Stimulated activated CD4-positive, alpha-beta T cell treated with anti-CD3 and anti-CD28 coated beads, Interleukin-1b, Interleukin-23, amount 100 ng/mL, for 48 hours (primary cell): Measurements from ENCODE around the gene ADAMTS10.
A peak's percentile ranks its signal among the peaks of the same experiment; 100 is the strongest.
"Not testable (repeated sequence)": the region's sequence is repeated elsewhere in the genome, so short reads cannot be mapped to it uniquely, and the experiment has no call there.

Source experiments
- DNase-seq: peaks from one replicate; pipeline ENCODE4 v3.0.0-alpha.2; 2020

ADAMTS10 gene

DNA sequence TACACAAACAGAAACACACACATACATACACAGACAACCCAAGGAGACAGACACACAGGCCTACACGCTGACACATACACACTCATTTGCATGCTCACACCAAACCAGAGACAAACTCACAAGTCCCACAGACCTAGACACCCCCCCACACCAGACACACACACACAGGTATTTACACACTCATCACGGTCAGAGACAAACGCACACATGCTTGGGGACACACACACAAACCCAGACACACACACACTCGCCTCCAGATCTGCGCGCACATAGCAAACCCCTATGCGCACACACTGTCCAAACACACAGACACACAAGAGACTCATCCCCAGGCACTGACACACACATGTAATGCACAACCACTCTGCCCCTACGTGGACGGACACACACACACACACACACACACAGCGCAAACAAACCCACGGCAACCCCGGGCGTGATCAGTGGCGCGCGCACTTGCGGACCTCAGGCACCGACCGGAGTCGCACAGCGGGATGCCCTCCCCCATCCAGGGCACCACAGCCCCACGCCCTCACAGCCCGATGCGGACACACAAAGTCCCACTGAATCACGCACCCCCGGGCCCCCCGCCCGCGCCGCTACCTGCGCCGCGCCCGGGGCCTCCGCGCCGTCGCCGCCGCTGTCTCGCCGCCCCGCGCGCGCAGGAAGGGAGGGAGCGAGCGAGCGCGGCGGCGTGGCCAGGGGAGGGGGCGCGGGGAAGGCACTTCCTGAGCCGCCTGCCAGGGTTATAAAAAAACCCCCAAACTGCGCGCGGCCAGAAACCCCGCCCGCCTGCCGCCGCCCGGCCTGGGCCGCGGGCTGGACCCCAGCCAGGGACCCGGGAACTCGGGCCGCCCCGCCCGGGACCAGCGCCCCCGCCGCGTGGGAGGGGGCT is at the start of gene ADAMTS10:
Gene ADAMTS10 (minus strand): TSS at position 675 of the 895 bp plus-strand sequence. CDS start 5,005 bp downstream, outside the sequence.
- peak; percentile 12 for DNase-seq

DNA sequence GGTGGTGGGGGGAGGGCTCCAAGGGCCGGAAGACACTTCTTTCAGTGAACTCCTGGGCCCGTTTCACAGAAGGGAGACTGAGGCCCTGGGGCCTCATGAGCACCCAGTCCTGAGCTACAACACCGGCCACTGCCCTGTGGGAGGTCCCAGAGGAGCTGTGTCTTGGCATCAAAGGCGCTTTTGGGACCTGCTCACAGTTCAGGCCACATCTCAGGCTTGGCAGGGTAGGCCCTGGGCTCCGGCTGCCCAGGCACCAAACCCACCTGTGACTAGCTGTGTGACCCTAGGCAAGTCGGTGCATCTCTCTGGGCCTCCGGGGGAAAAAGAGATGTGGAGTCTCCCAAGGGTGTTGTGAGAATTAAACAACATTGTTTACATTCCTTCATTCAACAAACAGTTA is 49.4 kb upstream of the ADAMTS10 start:
- no peak for DNase-seq

DNA sequence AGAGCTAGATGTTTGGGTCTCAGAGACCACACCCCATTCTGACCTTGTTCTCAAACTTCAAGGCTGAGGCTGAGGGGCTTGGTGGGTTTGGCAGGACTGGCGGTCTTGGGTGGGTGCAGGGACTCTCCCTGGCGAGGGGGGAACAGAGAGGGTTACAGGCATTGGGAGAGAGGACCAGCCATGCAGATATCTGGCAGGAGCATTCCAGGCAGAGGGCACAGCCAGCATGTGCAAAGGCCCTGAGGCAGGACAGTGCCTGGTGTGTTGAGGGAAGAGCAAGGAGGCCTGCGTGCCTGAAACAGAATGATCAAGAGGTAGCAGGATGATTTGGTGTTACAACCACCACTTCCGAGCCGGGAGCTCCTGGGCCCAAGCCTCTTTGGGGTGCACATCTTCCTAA is 47.4 kb upstream of the ADAMTS10 start:
- DNase-seq = no peak

DNA sequence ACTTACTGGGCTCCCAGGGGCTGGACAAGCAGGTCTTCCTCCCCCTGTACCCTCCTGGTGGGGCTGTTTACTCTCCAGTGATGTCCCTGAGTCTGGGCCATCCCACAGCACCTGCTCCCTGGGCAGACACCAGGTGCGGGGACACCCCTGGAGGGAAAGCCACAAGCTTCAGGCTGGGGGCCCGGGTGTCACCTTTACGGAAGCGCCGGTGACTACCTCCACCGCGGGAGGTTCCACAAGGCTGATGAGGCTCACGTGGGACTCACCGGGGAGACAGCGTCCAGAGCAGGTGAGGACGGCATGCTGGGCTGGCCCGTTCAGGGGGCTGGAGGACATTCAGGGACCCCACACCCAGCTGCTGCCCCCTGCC is 44.8 kb upstream of the ADAMTS10 start:
- DNase-seq = peak; percentile 32

DNA sequence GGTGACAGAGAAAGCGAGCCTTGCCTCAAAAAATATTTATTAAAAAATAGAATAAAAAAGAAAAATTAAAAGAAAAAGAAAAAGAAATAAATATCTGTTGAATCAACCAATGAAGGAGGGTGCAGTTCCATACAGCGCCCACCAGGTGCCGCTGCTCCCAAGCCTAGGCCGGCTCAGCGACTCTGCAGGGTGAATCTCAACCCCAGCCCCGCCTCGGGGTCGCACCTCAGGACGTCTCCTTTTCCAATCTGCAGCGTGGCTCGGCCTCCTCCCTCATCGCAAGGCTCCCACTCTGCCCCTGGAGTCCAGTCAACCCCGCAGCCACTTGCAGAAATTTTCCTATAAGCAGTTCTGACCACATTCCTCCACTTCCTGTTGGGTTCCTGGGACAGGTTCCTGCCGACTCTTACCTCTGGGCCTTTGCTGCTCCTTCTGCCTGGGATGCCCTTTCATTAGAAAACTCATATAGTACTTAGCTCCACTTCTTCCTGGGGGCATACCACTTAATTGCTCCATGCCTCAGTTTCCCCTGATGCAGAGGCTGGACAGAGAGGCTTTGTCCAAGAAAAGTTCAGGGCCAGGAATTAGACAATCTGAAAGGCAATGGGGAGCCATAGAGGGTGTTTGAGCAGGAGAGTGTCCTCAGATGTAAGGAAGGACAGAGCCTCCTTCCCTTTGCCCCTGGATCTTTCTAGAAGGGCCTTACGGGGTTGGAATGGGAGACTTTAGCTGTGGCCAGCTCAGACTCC is 44.2 kb upstream of the ADAMTS10 start:
- DNase-seq = peak; percentile 57

DNA sequence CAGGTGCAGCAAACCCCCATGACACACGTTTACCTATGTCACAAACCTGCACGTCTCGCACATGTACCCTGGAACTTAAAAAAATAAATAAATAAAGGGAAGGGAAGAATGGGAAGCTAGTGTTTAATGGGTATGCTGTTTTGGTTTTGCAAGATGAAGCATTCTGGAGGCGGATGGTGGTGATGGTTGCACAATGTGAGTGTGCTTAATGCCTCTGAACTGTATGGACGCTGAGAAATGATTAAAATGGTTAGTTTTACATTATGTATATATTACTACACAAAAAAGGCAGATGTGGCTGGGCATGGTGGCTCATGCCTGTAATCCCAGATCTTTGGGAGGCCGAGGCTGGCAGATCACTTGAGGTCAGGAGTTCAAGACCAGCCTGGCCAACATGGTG is 37.7 kb upstream of the ADAMTS10 start:
- no peak for DNase-seq

DNA sequence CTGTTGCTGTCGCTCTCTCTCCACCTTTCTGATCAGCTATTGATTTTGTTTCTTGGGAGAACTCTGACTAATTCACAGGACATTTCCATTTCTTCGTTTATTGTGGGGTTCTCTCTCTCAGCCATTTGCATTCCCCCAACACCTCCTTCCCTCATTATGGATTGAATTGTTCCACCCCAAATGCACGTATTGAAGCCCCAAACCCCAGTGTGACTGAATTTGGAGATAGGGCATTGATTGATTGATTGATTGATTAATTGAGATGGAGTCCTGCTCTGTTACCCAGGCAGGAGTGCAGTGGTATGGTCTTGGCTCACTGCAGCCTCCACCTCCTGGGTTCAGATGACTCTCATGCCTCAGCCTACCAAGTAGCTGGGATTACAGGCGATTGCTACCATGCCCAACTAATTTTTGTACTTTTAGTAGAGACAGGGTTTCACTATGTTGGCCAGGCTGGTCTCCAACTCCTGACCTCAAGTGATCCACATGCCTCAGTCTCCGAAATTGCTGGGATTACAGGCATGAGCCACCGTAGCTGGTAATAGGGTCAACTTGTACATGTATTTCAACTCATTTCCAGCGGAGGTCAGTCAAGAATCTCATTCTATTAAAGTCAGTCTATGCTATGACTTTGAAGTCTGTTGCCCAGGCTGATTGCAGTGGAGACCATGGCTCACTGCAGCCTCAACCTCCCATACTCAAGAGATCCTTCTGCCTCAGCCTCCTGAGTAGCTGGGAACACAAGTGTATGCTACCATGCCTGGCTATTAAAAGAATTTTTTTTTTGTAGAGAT is 33.5 kb upstream of the ADAMTS10 start:
- no peak for DNase-seq

DNA sequence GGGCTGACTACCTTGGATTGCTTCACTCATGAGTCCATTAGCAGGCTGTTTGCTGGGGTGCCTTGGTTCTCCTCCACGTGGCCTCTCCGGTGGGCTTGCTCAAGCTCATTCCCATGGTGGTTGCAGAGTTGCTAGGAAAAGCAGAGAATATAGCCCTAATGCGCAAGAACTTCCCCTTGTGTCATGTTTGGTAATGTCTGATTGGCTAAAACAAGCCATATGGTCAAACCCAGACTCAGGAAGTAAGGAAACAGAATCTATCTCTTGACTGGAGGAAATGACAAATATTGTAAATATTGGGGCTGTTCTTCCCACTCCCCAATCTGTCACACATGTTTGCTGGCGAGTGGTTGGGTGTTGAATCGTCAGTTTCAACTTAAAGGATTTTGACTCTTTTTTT is 32.0 kb upstream of the ADAMTS10 start:
- no peak for DNase-seq

DNA sequence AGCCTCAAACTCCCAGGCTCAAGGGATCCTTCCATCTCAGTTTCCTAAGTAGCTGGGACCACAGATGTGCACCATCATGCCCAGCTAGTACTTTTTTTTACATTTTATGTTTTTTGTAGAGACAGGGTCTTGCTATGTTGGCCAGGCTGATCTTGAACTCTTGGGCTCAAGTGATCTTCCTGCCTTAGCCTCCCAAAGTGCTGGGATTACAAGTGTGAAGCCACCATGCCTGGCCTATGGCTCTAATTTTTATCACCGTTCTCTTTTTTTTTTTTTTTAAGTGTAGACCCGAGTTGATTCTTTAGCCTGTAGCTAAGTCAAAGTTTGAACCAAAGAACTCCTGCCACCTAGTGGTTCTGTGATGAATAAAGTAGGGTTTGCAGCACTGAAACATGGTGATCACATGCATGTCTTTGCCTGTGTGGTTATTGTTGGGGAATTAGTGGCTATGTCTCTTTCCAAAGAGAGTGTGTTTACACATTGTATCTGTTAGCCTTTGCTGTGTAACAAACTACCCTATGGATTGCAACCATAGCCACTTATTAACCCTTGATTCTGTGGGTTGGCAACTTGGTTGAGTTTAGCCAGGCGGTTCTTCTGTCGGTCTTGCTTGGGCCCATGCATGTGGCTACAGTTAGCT is 31.5 kb upstream of the ADAMTS10 start:
- DNase-seq = no peak

DNA sequence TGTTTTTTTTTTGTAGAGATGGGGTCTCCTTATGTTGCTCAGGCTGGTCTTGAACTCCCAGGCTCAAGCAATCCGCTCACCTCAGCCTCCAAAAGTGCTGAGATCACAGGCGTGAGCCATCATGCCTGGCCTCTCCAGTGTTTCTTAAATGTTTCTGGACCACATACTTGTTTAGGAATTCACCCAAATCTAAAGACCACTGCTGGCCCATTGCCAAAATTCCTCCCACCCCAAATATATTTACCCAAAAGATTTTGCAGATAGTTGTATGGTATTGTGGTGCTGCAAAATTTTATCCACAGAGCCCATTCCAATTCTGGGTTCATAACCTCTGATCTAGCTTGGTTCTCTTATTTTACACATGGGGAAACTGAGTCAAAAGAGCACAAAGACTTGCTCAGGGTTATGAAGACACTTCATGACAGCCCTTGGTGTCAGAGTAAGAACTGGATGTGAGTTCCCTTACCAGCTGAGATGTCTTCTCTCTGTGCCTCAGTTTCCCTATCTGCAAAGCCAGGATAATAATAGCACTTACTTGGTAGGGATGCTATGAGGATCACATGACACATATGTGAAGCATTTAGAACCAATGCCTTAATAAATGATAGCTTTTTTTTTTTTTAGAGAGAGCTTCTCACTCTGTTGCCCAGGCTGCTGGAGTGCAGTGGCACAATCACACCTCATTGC is 30.8 kb upstream of the ADAMTS10 start:
- no peak for DNase-seq

DNA sequence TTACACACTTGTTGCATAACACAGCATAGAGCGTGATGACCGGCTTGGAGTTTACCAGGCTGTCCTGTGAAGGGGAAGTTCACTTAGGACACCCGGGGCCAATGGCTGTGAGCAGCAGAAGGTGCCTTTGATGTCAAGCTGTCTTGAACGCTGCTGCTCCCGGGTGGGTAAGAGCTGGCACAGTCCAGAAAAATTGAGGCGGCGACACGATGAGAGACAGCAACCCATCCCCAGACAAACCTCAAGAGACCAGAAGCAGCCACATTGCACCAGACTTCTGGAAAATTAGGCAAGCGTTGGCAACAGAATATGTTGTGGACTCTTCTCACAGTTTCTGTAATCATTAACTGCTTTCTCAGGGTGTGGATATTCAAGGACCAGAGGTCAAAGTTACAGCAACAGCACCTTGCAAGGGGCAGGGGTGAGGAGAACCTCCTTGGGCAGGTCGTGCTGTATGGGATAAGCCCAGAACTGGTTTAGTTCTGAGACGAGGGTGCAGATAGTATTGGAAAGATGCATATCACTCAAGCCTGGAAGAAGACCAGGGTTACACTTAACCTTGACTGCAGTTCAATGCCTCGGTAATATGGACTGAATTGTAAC is 30.0 kb upstream of the ADAMTS10 start:
- DNase-seq = no peak

DNA sequence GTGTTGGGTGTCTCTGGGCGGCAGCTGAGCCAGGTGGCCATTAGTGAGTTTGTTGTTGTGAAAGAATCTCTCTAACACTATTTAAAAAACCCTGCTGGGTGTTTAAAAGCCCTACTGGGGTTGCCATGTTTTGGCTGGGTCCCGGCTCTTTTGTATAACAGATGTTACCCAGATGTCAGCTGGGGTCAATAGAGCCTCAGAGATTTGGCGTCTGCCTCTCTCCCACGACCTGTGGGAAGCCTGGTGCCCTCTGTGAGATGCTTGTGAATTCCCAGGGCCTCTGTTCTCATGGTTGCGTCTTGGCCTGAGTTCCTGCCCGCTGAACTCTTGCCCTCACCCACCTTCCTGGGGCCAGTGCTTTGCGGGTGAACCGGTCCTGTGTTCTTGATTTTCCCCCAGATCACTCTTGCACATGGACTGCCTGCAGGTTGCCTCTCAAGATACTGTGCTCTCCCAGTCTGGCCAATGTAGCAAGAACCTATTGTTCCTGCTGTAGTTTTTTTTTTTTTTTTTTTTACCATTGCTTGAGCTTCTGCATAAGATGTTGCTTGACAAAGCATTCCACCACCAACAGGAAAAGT is 29.4 kb upstream of the ADAMTS10 start:
- DNase-seq = no peak

DNA sequence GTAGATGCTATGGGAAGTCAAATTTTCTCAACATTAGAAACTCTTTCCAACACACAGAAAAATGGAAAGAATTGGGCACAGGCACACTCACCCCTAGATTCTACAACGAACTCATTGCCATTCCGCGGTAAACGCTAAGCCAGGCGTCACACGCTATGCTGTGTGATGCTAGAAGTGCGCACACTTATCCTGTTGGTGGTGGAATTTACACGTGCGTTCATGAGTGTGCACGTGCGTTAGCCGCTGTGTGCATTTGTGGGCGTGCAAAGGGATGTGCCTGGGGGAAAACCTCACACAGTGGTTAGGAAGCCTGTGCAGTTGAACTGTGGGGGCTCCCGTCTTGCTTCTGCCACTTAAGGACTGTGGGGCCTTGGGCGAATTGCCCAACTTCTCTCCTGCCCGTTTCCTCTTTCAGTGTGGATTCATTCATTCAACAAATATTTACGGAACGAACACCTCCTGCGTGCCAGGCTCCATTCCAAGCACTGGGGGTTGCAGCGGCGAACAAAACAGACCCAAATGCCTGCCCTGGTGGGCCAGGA is 27.6 kb upstream of the ADAMTS10 start:
- no peak for DNase-seq

DNA sequence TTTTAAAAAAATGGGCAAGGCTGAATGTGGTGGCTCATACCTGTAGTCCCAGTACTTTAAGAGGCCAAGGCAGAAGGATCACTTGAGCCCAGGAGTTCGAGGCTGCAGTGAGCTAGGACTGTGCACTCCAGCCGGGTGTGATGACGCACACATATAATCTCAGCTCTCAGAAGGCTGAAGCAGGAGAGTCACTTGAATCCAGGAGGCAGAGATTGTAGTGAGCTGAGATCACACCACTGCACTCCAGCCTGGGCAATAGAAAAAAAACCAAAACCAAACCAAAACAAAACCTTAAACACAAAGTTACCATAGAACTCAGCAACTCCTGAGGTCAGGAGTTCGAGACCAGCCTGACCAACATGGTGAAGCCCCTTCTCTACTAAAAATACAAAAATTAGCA is 26.6 kb upstream of the ADAMTS10 start:
- DNase-seq = not testable (repeated sequence)

DNA sequence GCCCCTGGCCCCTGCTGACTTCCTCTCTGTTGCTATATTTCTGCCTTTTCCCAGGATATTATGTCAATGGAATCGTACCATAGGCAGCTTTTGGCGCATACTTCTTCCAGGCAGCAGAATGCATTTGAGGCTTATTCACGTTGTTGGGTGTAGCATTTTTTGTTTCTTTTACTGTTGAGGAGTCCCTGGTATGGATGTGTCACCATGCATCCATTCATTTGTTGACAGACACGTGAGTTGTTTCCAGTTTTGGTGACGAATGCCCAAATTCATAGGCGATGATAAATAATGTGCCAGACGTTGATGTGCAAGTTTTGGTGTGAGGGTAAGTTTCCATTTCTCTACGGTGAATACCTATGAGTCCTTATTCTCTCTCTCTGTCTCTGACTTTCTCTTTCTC is 24.9 kb upstream of the ADAMTS10 start:
- no peak for DNase-seq

DNA sequence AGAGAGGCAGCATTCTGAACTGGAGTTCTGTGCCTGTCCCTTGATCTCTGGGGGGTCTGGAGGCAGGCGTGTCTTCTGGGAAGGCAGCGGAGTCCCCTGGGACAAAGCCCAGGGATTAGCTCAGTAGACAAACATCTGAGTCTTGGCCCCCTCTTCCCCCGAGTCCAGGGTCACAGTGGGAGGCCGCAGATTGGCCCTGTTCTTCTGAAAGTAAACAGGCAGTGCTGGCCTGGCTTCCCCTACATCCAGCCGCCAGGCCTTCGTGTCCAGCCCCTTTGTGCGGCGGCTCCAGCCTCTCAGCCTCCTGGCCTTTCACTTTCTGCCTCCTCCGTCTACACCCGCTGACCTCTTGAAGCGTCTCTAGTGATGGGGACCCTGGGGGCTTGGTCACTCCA is 20.9 kb upstream of the ADAMTS10 start:
- DNase-seq = no peak

DNA sequence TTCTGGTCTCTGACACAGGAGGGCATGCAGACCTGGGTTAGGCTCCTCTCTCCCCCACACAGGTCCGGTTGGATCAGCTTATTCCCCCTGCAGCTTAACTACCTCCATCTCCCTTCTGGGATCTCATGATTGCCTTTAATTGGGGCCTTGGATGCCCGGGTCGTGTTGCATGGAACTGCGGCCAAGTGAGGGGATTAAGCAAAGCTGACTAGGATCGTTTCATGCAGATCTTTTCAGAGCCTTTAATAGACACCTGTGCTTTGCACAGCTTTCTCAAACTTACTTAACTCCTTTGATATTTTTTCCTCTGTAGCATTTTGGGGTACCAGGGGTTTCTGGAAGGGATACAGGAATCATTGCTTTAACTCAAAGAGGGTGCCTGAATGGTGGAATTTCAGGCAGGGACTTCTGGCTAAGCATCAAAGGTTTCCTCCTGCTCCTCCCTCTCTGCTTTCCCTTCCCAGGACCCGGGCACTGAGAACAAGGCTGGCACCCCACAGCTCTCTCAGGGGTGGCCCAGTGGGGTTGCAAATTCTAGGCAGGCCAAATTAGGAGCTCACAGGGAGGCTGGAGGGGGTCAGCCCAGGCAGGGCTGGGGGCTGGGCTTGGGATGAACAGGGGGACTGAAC is 20.4 kb upstream of the ADAMTS10 start:
- DNase-seq = no peak

DNA sequence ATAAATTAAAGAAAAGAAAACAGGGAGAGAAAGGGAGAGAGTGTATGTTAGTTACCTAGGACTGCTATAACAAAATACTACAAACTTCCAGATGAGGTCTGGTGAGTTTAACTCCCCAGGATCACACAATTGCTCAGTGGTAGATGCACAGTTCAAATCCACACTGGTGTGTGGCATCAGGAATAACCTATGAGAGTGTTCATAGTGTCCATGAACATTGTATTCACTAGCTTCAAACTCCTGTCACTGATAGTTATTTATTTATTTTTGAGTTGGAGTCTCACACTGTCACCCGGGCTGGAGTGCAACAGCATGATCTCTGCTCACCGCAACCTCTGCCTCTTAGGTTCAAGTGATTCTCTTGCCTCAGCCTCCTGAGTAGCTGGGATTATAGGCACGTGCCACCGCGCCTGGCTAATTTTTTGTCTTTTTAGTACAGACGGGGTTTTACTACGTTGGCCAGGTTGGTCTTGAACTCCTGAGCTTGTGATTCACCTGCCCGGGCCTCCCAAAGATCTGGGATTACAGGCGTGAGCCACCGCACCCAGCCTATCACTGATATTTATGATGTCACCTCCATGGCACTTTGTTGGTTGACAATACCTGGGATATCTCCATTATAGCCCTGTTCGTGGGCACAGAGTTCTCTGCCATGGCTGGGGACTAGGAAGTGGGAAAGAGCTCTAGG is 19.6 kb upstream of the ADAMTS10 start, which contains the start of gene NFILZ:
Gene NFILZ (plus strand): TSS at position 638 of the 688 bp plus-strand sequence. CDS start 46,133 bp downstream, outside the sequence.
- no peak for DNase-seq

DNA sequence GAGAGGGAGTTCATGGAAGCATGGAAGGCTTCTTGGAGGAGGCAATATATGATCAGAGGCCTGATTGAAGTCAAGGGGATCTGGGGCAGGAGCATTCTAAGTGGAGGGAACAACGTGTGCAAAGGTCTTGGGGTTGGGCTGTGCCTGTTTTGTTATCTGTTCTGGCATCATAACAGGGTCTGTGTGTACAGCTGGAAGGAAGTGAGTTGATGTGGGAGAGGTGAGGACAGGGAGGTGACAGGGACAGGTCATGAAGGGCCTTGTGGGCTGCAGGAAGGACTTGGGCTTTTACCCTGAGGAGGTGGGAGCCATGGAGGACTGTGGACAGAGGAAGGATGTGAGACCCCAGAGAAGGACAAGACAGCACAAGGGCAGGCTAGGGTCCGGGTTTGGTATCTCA is 18.7 kb upstream of the ADAMTS10 start:
- no peak for DNase-seq

DNA sequence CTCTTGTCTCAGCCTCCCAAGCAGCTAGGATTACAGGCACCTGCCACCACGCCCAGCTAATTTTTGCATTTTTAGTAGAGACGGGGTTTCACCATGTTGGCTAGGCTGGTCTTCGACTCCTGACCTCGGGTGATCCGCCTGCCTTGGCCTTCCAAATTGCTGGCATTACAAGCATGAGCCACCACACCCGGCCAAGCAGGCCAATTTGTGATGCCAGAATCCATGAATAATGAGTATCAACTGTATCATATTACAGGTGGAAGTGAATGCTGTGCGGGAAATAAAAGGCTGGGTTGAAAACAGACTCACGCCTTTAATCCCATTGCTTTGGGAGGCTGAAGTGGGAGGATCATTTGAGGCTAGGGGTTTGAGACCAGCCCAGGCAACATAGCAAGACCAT is 16.3 kb upstream of the ADAMTS10 start:
- DNase-seq = no peak
